Measurements from ENCODE around the gene ATP6V0C.

The ATP6V0C gene

GRCh38 chr16:2499890-2500429 is 13.8 kb upstream of the ATP6V0C start:
- no peaks in the 10 kb centered on the region for H3K9me3 ChIP-seq (ENCODE audit: insufficient read depth, low read depth, low read length)
- H3K9ac ChIP-seq (ENCODE audit: low read length) = no peak overlapping the region
- H3K18ac ChIP-seq (ENCODE audit: low read length) = no peak overlapping the region
- no CpG with 5 or more reads among the region's 29 CpGs for WGBS (ENCODE audit: extremely low coverage, insufficient coverage, insufficient read length)
- no peak overlapping the region for H4K12ac ChIP-seq (ENCODE audit: low read depth, low read length)
- H2AFZ ChIP-seq (ENCODE audit: insufficient read depth, low read length, poor library complexity) = no peak overlapping the region
- no peak overlapping the region for H4K91ac ChIP-seq (ENCODE audit: low read depth, low read length)
- H3K4me2 ChIP-seq (ENCODE audit: low read length) = no peak overlapping the region
- no peaks in the 10 kb centered on the region for H3K27me3 ChIP-seq (ENCODE audit: insufficient read depth, low read length)
- no peaks in the 10 kb centered on the region for H3K79me1 ChIP-seq (ENCODE audit: low read length)
- H2BK5ac ChIP-seq (ENCODE audit: low read depth, low read length, poor library complexity) = no peak overlapping the region
- no peak overlapping the region for H3K4me3 ChIP-seq (ENCODE audit: low read depth, low read length)
- H3K36me3 ChIP-seq (ENCODE audit: control insufficient read depth in 1 of 2, insufficient read depth in 2 of 2, low read length in 2 of 2) = peaks cover 17 to 20% of the 10 kb centered on the region in 2 experiments
- no peak overlapping the region for H3K27ac ChIP-seq (ENCODE audit: low read depth, low read length)
- H3K4ac ChIP-seq (ENCODE audit: low read depth, low read length) = no peak overlapping the region
- H3K4me1 ChIP-seq (ENCODE audit: control insufficient read depth in 1 of 2, insufficient read depth in 2 of 2, low read length in 2 of 2) = peaks cover 2 to 3% of the 10 kb centered on the region in 2 experiments
- H3K23ac ChIP-seq (ENCODE audit: low read length) = no peak overlapping the region
- H4K8ac ChIP-seq (ENCODE audit: low read depth, low read length) = no peak overlapping the region
- no peaks in the 10 kb centered on the region for H3K79me2 ChIP-seq (ENCODE audit: control insufficient read depth, insufficient read depth, low read length, poor library complexity)
- no peak overlapping the region for H2BK12ac ChIP-seq (ENCODE audit: low read length)
- no peak overlapping the region for H2AK5ac ChIP-seq (ENCODE audit: low read length)
- no peak overlapping the region for H2BK120ac ChIP-seq (ENCODE audit: insufficient read depth, low read length, poor library complexity)
- no peak for DNase-seq
- H3K14ac ChIP-seq (ENCODE audit: low read length) = no peak overlapping the region

GRCh38 chr16:2500430-2500917 is 13.3 kb upstream of the ATP6V0C start:
- DNase-seq = no peak
- Histone ChIP-seq H4K91ac (ENCODE audit: low read depth, low read length) (no peak overlapping the region), H2BK5ac (ENCODE audit: low read depth, low read length, poor library complexity) (no peak overlapping the region), H3K23ac (ENCODE audit: low read length) (no peak overlapping the region), H2BK120ac (ENCODE audit: insufficient read depth, low read length, poor library complexity) (no peak overlapping the region), H3K18ac (ENCODE audit: low read length) (no peak overlapping the region), H4K12ac (ENCODE audit: low read depth, low read length) (no peak overlapping the region), H3K79me2 (ENCODE audit: control insufficient read depth, insufficient read depth, low read length, poor library complexity) (no peaks in the 10 kb centered on the region), H3K14ac (ENCODE audit: low read length) (no peak overlapping the region), H2AK5ac (ENCODE audit: low read length) (no peak overlapping the region), H3K9ac (ENCODE audit: low read length) (no peak overlapping the region), H3K4me2 (ENCODE audit: low read length) (no peak overlapping the region), H2AFZ (ENCODE audit: insufficient read depth, low read length, poor library complexity) (no peak overlapping the region), H3K27me3 (ENCODE audit: insufficient read depth, low read length) (no peaks in the 10 kb centered on the region), H3K79me1 (ENCODE audit: low read length) (no peaks in the 10 kb centered on the region), H3K9me3 (ENCODE audit: insufficient read depth, low read depth, low read length) (no peaks in the 10 kb centered on the region), H3K36me3 (ENCODE audit: control insufficient read depth in 1 of 2, insufficient read depth in 2 of 2, low read length in 2 of 2) (peaks cover 17 to 20% of the 10 kb centered on the region in 2 experiments), H3K4ac (ENCODE audit: low read depth, low read length) (no peak overlapping the region), H4K8ac (ENCODE audit: low read depth, low read length) (no peak overlapping the region), H3K4me3 (ENCODE audit: low read depth, low read length) (no peak overlapping the region), H3K27ac (ENCODE audit: low read depth, low read length) (no peak overlapping the region), H2BK12ac (ENCODE audit: low read length) (no peak overlapping the region), H3K4me1 (ENCODE audit: control insufficient read depth in 1 of 2, insufficient read depth in 2 of 2, low read length in 2 of 2) (peaks cover 2 to 3% of the 10 kb centered on the region in 2 experiments)
- no CpG with 5 or more reads among the region's 20 CpGs for WGBS (ENCODE audit: extremely low coverage, insufficient coverage, insufficient read length)

- H3K14ac ChIP-seq (ENCODE audit: low read length) = no peak overlapping the region
- H3K79me1 ChIP-seq (ENCODE audit: low read length) = no peaks in the 10 kb centered on the region
- no peak overlapping the region for H2AK5ac ChIP-seq (ENCODE audit: low read length)
- no peak overlapping the region for H2BK120ac ChIP-seq (ENCODE audit: insufficient read depth, low read length, poor library complexity)
- H4K91ac ChIP-seq (ENCODE audit: low read depth, low read length) = no peak overlapping the region
- no peak overlapping the region for H3K4ac ChIP-seq (ENCODE audit: low read depth, low read length)
- H3K4me3 ChIP-seq (ENCODE audit: low read depth, low read length) = peak overlapping the region; percentile 64
- peaks cover 16 to 17% of the 10 kb centered on the region in 2 experiments for H3K36me3 ChIP-seq (ENCODE audit: control insufficient read depth in 1 of 2, insufficient read depth in 2 of 2, low read length in 2 of 2)
- no peak overlapping the region for H4K12ac ChIP-seq (ENCODE audit: low read depth, low read length)
- H4K8ac ChIP-seq (ENCODE audit: low read depth, low read length) = no peak overlapping the region
- peaks cover 2 to 3% of the 10 kb centered on the region in 2 experiments for H3K4me1 ChIP-seq (ENCODE audit: control insufficient read depth in 1 of 2, insufficient read depth in 2 of 2, low read length in 2 of 2)
- peak; percentile 83 to 88 for DNase-seq
- no CpG with 5 or more reads among the region's 23 CpGs for WGBS (ENCODE audit: extremely low coverage, insufficient coverage, insufficient read length)
- no peaks in the 10 kb centered on the region for H3K79me2 ChIP-seq (ENCODE audit: control insufficient read depth, insufficient read depth, low read length, poor library complexity)
- no peaks in the 10 kb centered on the region for H3K9me3 ChIP-seq (ENCODE audit: insufficient read depth, low read depth, low read length)
- no peak overlapping the region for H3K9ac ChIP-seq (ENCODE audit: low read length)
- peak overlapping the region; percentile 24 for H2AFZ ChIP-seq (ENCODE audit: insufficient read depth, low read length, poor library complexity)
- no peaks in the 10 kb centered on the region for H3K27me3 ChIP-seq (ENCODE audit: insufficient read depth, low read length)
- H3K27ac ChIP-seq (ENCODE audit: low read depth, low read length) = no peak overlapping the region
- H2BK12ac ChIP-seq (ENCODE audit: low read length) = no peak overlapping the region
- no peak overlapping the region for H3K23ac ChIP-seq (ENCODE audit: low read length)
- H2BK5ac ChIP-seq (ENCODE audit: low read depth, low read length, poor library complexity) = no peak overlapping the region
- peak overlapping the region; percentile 82 for H3K4me2 ChIP-seq (ENCODE audit: low read length)
- no peak overlapping the region for H3K18ac ChIP-seq (ENCODE audit: low read length)
Measured at GRCh38 chr16:2500918-2501750, 12.6 kb upstream of the ATP6V0C start.

GRCh38 chr16:2501946-2502895 is 11.5 kb upstream of the ATP6V0C start:
- no peaks in the 10 kb centered on the region for H3K27me3 ChIP-seq (ENCODE audit: insufficient read depth, low read length)
- no peak overlapping the region for H3K14ac ChIP-seq (ENCODE audit: low read length)
- H3K4me3 ChIP-seq (ENCODE audit: low read depth, low read length) = peak overlapping the region; percentile 3
- H4K8ac ChIP-seq (ENCODE audit: low read depth, low read length) = no peak overlapping the region
- no peak overlapping the region for H4K12ac ChIP-seq (ENCODE audit: low read depth, low read length)
- H3K79me2 ChIP-seq (ENCODE audit: control insufficient read depth, insufficient read depth, low read length, poor library complexity) = no peaks in the 10 kb centered on the region
- H2AFZ ChIP-seq (ENCODE audit: insufficient read depth, low read length, poor library complexity) = no peak overlapping the region
- H4K91ac ChIP-seq (ENCODE audit: low read depth, low read length) = no peak overlapping the region
- H3K9me3 ChIP-seq (ENCODE audit: insufficient read depth, low read depth, low read length) = no peaks in the 10 kb centered on the region
- H3K27ac ChIP-seq (ENCODE audit: low read depth, low read length) = no peak overlapping the region
- no peaks in the 10 kb centered on the region for H3K79me1 ChIP-seq (ENCODE audit: low read length)
- H3K9ac ChIP-seq (ENCODE audit: low read length) = no peak overlapping the region
- no peak overlapping the region for H2BK120ac ChIP-seq (ENCODE audit: insufficient read depth, low read length, poor library complexity)
- H3K4me1 ChIP-seq (ENCODE audit: control insufficient read depth in 1 of 2, insufficient read depth in 2 of 2, low read length in 2 of 2) = peaks cover under 1 to 3% of the 10 kb centered on the region in 2 experiments
- DNase-seq = no peak
- no peak overlapping the region for H3K23ac ChIP-seq (ENCODE audit: low read length)
- peak overlapping the region; percentile 42 for H2AK5ac ChIP-seq (ENCODE audit: low read length)
- H3K4me2 ChIP-seq (ENCODE audit: low read length) = no peak overlapping the region
- H2BK12ac ChIP-seq (ENCODE audit: low read length) = no peak overlapping the region
- no peak overlapping the region for H3K4ac ChIP-seq (ENCODE audit: low read depth, low read length)
- H3K36me3 ChIP-seq (ENCODE audit: control insufficient read depth in 1 of 2, insufficient read depth in 2 of 2, low read length in 2 of 2) = peaks cover 7% of the 10 kb centered on the region in 2 experiments
- H2BK5ac ChIP-seq (ENCODE audit: low read depth, low read length, poor library complexity) = no peak overlapping the region
- no CpG with 5 or more reads among the region's 18 CpGs for WGBS (ENCODE audit: extremely low coverage, insufficient coverage, insufficient read length)
- no peak overlapping the region for H3K18ac ChIP-seq (ENCODE audit: low read length)

Data from trophoblast cell (in vitro differentiated cells and primary cell).